Cardiac septum (tissue), 1 donor: Measurements from ENCODE around the gene MKRN1. TPM values are rescaled to one million over a fixed set of nuclear protein-coding genes. Genes with fewer than 3 reads are reported as not detected.
"Not testable (repeated sequence)": the region's sequence is repeated elsewhere in the genome, so short reads cannot be mapped to it uniquely, and the experiment has no call there.

Source experiments
- DNase-seq: peaks from one replicate; pipeline ENCODE4 v3.0.0-alpha.2; 2020; ENCODE audit warnings: low spot score
- intact Hi-C: fragments of 100-400 bp; cut with DNase I; formaldehyde crosslinking; loops from one replicate; pipeline ENCODE4 v1.14.0; 2022
- total RNA-seq: library from RNA; stranded (reverse); fragmentation: NEBNext Ultra II Directional; extraction: Animal tissue kit (Norgen Biotek cat#: 25700); gene quantifications from one replicate; pipeline ENCODE4 v1.2.1, GENCODE V29; 2021
- donor health status: DM: no; HTN: no; CAD: no.

Gene MKRN1
- total RNA-seq, 1 donor from 2014 or later, result 95.0 TPM

- intact Hi-C loops, result no loop called here
- no peak for DNase-seq
These were observed 31.5 kb downstream of the MKRN1 start for GRCh38 chr7:140447841-140448240.

GRCh38 chr7:140446467-140446866 lies 32.8 kb downstream of the MKRN1 start:
- intact Hi-C loops, result no loop called here
- no peak for DNase-seq

- DNase-seq, result no peak
- intact Hi-C loops, result no loop called here
These were observed 37.8 kb downstream of the MKRN1 start for GRCh38 chr7:140441519-140441918.

GRCh38 chr7:140440593-140440992 lies 38.7 kb downstream of the MKRN1 start:
- no peak for DNase-seq
- intact Hi-C loops, result no loop called here

- intact Hi-C loops, result no loop called here
- DNase-seq, result no peak
These were observed 39.9 kb downstream of the MKRN1 start for GRCh38 chr7:140439359-140439758.

- intact Hi-C loops, result no loop called here
- no peak for DNase-seq
These were observed 43.9 kb downstream of the MKRN1 start for GRCh38 chr7:140435252-140435895.

GRCh38 chr7:140433396-140433795 lies 45.9 kb downstream of the MKRN1 start:
- no peak for DNase-seq
- intact Hi-C loops, result no loop called here

- intact Hi-C loops, result no loop called here
- no peak for DNase-seq
These were observed 53.2 kb downstream of the MKRN1 start for GRCh38 chr7:140426130-140426529.

- intact Hi-C loops, result no loop called here
- DNase-seq, result no peak
These were observed 53.6 kb downstream of the MKRN1 start for GRCh38 chr7:140425718-140426117.

GRCh38 chr7:140423501-140423900 lies 55.8 kb downstream of the MKRN1 start:
- no peak for DNase-seq
- intact Hi-C loops, result no loop called here

GRCh38 chr7:140421521-140421920 lies 57.8 kb downstream of the MKRN1 start:
- no peak for DNase-seq
- intact Hi-C loops, result no loop called here

- intact Hi-C loops, result no loop called here
- no peak for DNase-seq
These were observed 60.7 kb downstream of the MKRN1 start for GRCh38 chr7:140418653-140419052.

GRCh38 chr7:140418156-140418472 lies 61.2 kb downstream of the MKRN1 start:
- DNase-seq, intact Hi-C loops: not testable (repeated sequence)

- no peak for DNase-seq
- intact Hi-C loops, result no loop called here
These were observed 61.7 kb downstream of the MKRN1 start for GRCh38 chr7:140417456-140418155.

GRCh38 chr7:140416560-140416959 lies 62.7 kb downstream of the MKRN1 start:
- DNase-seq, result no peak
- intact Hi-C loops, result no loop called here

- DNase-seq, intact Hi-C loops: not testable (repeated sequence)
These were observed 63.5 kb downstream of the MKRN1 start for GRCh38 chr7:140415816-140416215.

- no peak for DNase-seq
- intact Hi-C loops, result no loop called here
These were observed 63.9 kb downstream of the MKRN1 start for GRCh38 chr7:140415361-140415760.

GRCh38 chr7:140404565-140405065 lies 74.7 kb downstream of the MKRN1 start:
- no peak for DNase-seq
- intact Hi-C loops, result no loop called here

- intact Hi-C loops, result no loop called here
These were observed 75.3 kb downstream of the MKRN1 start, which contains the start of gene RAB19 for GRCh38 chr7:140403878-140404564. Gene RAB19 (plus strand): TSS chr7:140404058. CDS start chr7:140407647, 3,589 bp downstream.

More at GRCh38 chr7:140403878-140404564, 75.3 kb downstream of the MKRN1 start, which contains the start of gene RAB19:
- no peak for DNase-seq
